IPS-NIHi7 (cell line): ENCODE measurements around the gene CLMN.
A peak's percentile ranks its signal among the peaks of the same experiment; 100 is the strongest.
"Not testable (repeated sequence)": the region's sequence is repeated elsewhere in the genome, so short reads cannot be mapped to it uniquely, and the experiment has no call there.

ENCODE experiments used
- DNase-seq: peaks from one replicate; pipeline ENCODE4 v3.0.0; 2012; ENCODE audit warnings: mixed read lengths; ENCODE audit errors: extremely low spot score

The CLMN gene

GRCh38 chr14:95221531-95221930 lies 98.2 kb downstream of the CLMN start:
- no peak for DNase-seq

GRCh38 chr14:95220663-95221231 lies 99.0 kb downstream of the CLMN start:
- no peak for DNase-seq

GRCh38 chr14:95218472-95219193 lies 101.1 kb downstream of the CLMN start:
- no peak for DNase-seq

GRCh38 chr14:95218006-95218405 lies 101.7 kb downstream of the CLMN start:
- DNase-seq = no peak

GRCh38 chr14:95217391-95217900 lies 102.3 kb downstream of the CLMN start:
- no peak for DNase-seq

GRCh38 chr14:95216008-95216407 lies 103.7 kb downstream of the CLMN start:
- no peak for DNase-seq

GRCh38 chr14:95215094-95215725 lies 104.5 kb downstream of the CLMN start:
- no peak for DNase-seq

GRCh38 chr14:95213774-95214173 lies 105.9 kb downstream of the CLMN start:
- no peak for DNase-seq

GRCh38 chr14:95211721-95212504 lies 107.8 kb downstream of the CLMN start:
- no peak for DNase-seq

- DNase-seq = no peak
Observed at GRCh38 chr14:95210699-95211098, 109.0 kb downstream of the CLMN start.

- DNase-seq = no peak
Observed at GRCh38 chr14:95208598-95208997, 111.1 kb downstream of the CLMN start.

GRCh38 chr14:95207475-95208233 lies 112.1 kb downstream of the CLMN start:
- no peak for DNase-seq

- DNase-seq = no peak
Observed at GRCh38 chr14:95206534-95206933, 113.2 kb downstream of the CLMN start.

GRCh38 chr14:95204705-95205104 lies 115.0 kb downstream of the CLMN start:
- DNase-seq = no peak

GRCh38 chr14:95201745-95202144 lies 118.0 kb downstream of the CLMN start:
- DNase-seq = not testable (repeated sequence)

GRCh38 chr14:95200404-95200803 lies 119.3 kb downstream of the CLMN start:
- no peak for DNase-seq

GRCh38 chr14:95199298-95199983 lies 120.3 kb downstream of the CLMN start:
- DNase-seq = no peak

- no peak for DNase-seq
Observed at GRCh38 chr14:95198320-95198719, 121.4 kb downstream of the CLMN start.

GRCh38 chr14:95197551-95197950 lies 122.2 kb downstream of the CLMN start:
- peak; percentile 47 for DNase-seq

GRCh38 chr14:95196826-95197545 lies 122.7 kb downstream of the CLMN start:
- DNase-seq = no peak
